H1 (cell line): ENCODE measurements around the gene SLC39A10. TPM values are rescaled to one million over a fixed set of nuclear protein-coding genes. Genes with fewer than 3 reads are reported as not detected.

Experiments
- USF2 ChIP-seq: IDR thresholded peaks from 2 replicates; pipeline ENCODE4 v1.6.1; 2011; ENCODE audit warnings: low read length, improper control_type of control experiment
- polyA plus RNA-seq, 7 experiments: library from polyadenylated mRNA; depleted of rRNA in 3 of 7; stranded (reverse) in 5 of 7; unstranded in 2 of 7; fragments of >200 nt in 5 of 7; fragments of 200-250 nt in 2 of 7; gene quantifications; 1 replicate in 5 of 7; 2 replicates in 1 of 7; 4 replicates in 1 of 7; pipeline versions ENCODE4 v1.2.1 to v1.2.3, GENCODE V29; 2011 to 2013; ENCODE audit warnings: missing spikeins in 2 of 7, mixed read lengths in 2 of 7
- total RNA-seq: library from RNA; stranded (reverse); fragmentation: NEBNext Ultra II Directional; extraction: Animal tissue kit (Norgen Biotek cat#: 25700); gene quantifications from 2 replicates; pipeline ENCODE4 v1.2.1, GENCODE V29; 2021

The SLC39A10 gene
- total and polyA plus RNA-seq, 2 of the 8 experiments (the other 6 are each of a cell fraction or from before 2014, with no cell fraction given): 68.1 to 234 TPM

DNA sequence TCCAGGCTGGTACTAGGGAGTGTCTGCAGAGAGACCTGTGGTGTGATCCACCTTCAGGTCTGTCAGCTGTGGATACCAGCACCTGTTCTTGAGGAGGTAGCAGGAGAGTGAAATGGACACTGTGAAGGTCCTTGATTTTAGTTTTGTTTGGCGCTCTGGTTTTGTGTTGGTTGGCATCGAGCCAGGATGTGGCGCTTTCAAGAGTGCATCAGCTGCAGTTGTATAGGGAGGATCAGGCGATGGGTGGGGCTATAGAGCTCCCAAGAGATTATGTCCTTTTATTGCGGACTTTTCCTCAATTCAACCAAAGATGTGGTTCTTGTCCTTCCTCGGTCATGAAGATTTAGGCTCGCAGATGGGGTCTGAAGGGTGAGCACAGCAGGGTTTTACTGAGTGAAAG, 37.5 kb downstream of the SLC39A10 start (continued):
- no peak for TF ChIP-seq USF2
